ENCODE measurements around the gene LRRC46.

- no peak for TF ChIP-seq CTCF (IDR thresholded peaks at IDR 0.05; ENCODE audit: low read length)
- TF ChIP-seq EZH2phosphoT487 (IDR thresholded peaks at IDR 0.05; ENCODE audit: low read length), result no peak
- TF ChIP-seq EZH2 (optimal IDR thresholded peaks at IDR 0.05; ENCODE audit: low read depth, low read length), result no peak
Observed at GRCh38 chr17:47834756-47835155, 3.3 kb downstream of the LRRC46 start.

Data from MM.1S (cell line).